SK-N-MC (cell line): Measurements from ENCODE around the gene B9D2.

Source experiments
- DNase-seq: peaks from one replicate; pipeline ENCODE4 v3.0.0-alpha.2; 2011; ENCODE audit warnings: low read depth, low spot score
- H3K27ac ChIP-seq: fragments of 200-600 bp; sonication (generic); 2 replicates; pipeline ENCODE4 v1.5.1; 2016; ENCODE audit warnings: mixed run types
- H3K36me3 ChIP-seq: fragments of 200-600 bp; sonication (generic); 2 replicates; pipeline ENCODE4 v1.6.1; 2017; ENCODE audit warnings: antibody characterized with exemption, low read length, mixed read lengths; ENCODE audit not compliant: insufficient read depth
- H3K4me3 ChIP-seq: fragments of 200-600 bp; sonication (generic); 2 replicates; pipeline ENCODE4 v1.5.1; 2016
- H3K9ac ChIP-seq: fragments of 200-600 bp; sonication (generic); 2 replicates; pipeline ENCODE4 v1.8.0; 2017; ENCODE audit warnings: mixed run types, mixed read lengths; ENCODE audit not compliant: insufficient read length
- H3K9me3 ChIP-seq: fragments of 200-600 bp; sonication (generic); 2 replicates; pipeline ENCODE4 v1.6.1; 2017; ENCODE audit warnings: low read depth, mild to moderate bottlenecking, antibody characterized with exemption, low read length, moderate library complexity, mixed read lengths
- EZH2 ChIP-seq: fragments of 200-600 bp; sonication (generic); IDR thresholded peaks from one replicate; pipeline ENCODE4 v1.6.1; 2017; ENCODE audit warnings: antibody characterized with exemption
- FOXP2 ChIP-seq: optimal IDR thresholded peaks from 2 replicates; pipeline ENCODE3; 2011; ENCODE audit warnings: mild to moderate bottlenecking, moderate library complexity; ENCODE audit not compliant: insufficient read depth; ENCODE audit errors: extremely low read length, control extremely low read depth
- POLR2AphosphoS5 ChIP-seq: IDR thresholded peaks from 2 replicates; pipeline ENCODE4 v1.6.1; 2012; ENCODE audit warnings: mild to moderate bottlenecking, low read depth, low read length, borderline replicate concordance

Gene B9D2

DNA sequence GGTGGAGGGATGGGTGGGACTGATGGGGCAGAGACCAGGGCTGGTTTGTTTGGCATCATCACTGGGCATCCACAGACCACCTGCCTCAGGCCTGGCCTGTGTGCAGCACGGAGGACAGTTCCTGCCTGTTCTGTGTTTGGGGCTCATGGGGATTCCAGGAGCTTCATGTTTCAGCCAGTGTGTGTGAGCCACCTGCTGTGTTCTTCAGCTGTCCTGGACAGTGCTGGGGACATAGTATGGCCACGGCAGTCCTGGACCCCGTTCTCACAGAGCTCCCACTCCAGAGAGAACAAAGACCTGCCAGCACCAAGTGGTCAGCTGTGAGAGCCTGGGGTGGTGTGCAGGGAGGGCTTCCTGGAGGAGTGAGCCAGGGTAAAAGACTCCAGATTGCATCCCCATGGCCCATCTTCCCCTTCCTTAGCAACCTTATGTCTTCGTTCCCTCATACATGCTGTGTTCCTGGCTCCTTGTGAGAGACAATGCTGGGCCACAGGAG lies 55.9 kb downstream of the B9D2 start:
- H3K36me3 ChIP-seq = peaks cover 55% of the 10 kb centered on the region
- no peak overlapping the region for H3K4me3 ChIP-seq
- no peak overlapping the region for H3K9ac ChIP-seq
- H3K27ac ChIP-seq = peak overlapping the region; percentile 87
- no peak for DNase-seq
- no peak for TF ChIP-seq FOXP2
- TF ChIP-seq EZH2 = no peak
- no peak for TF ChIP-seq POLR2AphosphoS5
- no peaks in the 10 kb centered on the region for H3K9me3 ChIP-seq

GRCh38 chr19:41307090-41307875 lies 56.7 kb downstream of the B9D2 start:
- H3K9ac ChIP-seq = peak overlapping the region; percentile 4
- H3K4me3 ChIP-seq = no peak overlapping the region
- DNase-seq = no peak
- no peaks in the 10 kb centered on the region for H3K9me3 ChIP-seq
- TF ChIP-seq POLR2AphosphoS5 (no peak), EZH2 (no peak), FOXP2 (no peak)
- H3K36me3 ChIP-seq = peaks cover 55% of the 10 kb centered on the region
- peak overlapping the region; percentile 87 for H3K27ac ChIP-seq

DNA sequence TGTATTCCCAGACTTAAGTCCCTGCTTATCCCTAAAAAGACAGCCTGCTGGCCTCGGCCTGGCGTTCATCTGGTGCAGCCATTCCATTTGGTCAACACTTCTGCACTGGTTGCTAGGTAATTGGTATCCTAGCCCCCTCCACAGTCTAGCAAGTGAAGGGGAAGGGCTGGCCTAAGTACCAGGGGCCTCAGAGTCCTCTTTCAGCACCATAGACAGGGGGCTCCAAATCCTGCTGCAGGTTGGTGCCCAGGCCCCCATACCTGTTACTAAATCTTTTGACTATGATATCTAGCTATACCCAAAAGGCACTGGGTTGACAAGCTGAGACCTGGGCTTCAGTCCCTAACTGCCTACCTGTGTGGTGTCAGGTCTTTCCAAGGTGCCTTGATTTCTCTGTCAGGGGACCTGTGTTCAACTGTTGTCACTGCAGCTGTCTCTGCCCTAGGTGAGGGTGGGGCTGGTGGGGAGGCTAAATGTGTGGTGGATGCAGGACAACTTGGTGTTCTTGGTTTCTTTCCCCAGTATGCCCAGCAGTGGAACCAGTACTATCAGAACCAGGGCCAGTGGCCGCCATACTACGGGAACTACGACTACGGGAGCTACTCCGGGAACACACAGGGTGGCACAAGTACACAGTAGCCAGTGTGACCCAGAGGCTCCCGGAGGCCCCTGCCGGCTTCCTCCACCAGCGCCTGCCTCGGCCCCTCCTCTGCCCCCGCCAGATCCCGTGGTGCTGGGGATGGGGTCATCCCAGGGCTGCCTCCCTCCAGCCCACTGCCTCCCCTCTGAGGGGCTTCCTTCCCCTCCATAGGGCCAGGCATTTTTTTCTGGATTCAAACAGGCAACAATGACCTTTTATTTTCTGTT lies 57.8 kb downstream of the B9D2 start:
- Histone ChIP-seq H3K9ac (no peak overlapping the region), H3K4me3 (no peak overlapping the region), H3K36me3 (peaks cover 66% of the 10 kb centered on the region), H3K27ac (peak overlapping the region; percentile 87), H3K9me3 (no peaks in the 10 kb centered on the region)
- DNase-seq = no peak
- no peak for TF ChIP-seq FOXP2
- TF ChIP-seq POLR2AphosphoS5 = no peak
- TF ChIP-seq EZH2 = no peak

DNA sequence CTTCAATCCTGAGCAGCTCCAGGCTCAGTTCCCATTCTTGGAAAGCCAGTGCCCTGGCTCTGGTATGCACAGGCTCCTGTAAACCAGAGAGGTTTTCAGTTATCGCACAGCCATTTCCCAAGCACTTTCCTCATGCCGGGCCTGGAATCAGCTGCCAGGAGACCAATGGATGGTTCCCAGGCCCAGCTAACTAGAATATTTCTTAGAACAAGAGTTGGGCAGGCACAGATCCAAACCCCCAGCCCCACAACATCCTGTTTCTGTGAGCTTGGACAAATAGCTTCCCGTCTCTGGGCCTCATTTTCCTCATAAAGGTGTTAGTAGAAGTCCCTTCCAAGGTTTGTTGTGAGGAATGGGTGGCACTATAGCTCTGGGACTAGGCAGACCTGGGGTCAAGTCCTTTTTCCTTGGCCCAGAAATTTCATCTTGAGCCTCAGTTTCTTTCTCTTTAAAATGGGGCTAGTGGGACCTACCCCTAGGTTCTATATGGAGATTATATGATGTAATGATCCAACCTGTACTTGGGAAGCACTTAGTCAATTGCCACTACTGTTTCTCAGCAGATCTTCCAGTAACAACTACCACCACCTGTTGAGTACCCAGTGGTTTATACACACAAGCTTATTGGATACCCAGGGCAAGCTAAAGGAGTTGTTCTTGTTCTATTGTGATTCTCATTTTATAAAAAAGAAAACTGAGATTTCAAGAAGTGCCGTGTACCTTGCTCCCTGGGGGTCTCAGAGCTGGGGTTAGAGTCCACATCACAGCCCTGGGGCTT lies 59.1 kb downstream of the B9D2 start:
- no peak overlapping the region for H3K9ac ChIP-seq
- no peak overlapping the region for H3K4me3 ChIP-seq
- H3K36me3 ChIP-seq = peaks cover 79% of the 10 kb centered on the region
- H3K27ac ChIP-seq = no peak overlapping the region
- no peaks in the 10 kb centered on the region for H3K9me3 ChIP-seq
- no peak for DNase-seq
- TF ChIP-seq EZH2 (no peak), POLR2AphosphoS5 (no peak), FOXP2 (no peak)
